ENCODE results near the gene TWIST1.

GRCh38 chr7:19069842-19070241 lies 47.6 kb downstream of the TWIST1 start:
- TF ChIP-seq POLR2AphosphoS5 (IDR thresholded peaks at IDR 0.05; ENCODE audit: borderline replicate concordance, low read depth, low read length), result no peak
- no peak for TF ChIP-seq EZH2 (IDR thresholded peaks at IDR 0.05)
- TF ChIP-seq FOXP2 (optimal IDR thresholded peaks at IDR 0.05; ENCODE audit: control extremely low read depth, extremely low read length, insufficient read depth), result no peak

All from SK-N-MC (cell line).